HepG2 (cell line): Measurements from ENCODE around the gene RAD23A. TPM values are rescaled to one million over a fixed set of nuclear protein-coding genes. Genes with fewer than 3 reads are reported as not detected.

Source experiments
- ARID4A ChIP-seq: sonication (generic); formaldehyde crosslinking; IDR thresholded peaks from 2 replicates; pipeline ENCODE4 v1.5.0; 2020; ENCODE audit warnings: mild to moderate bottlenecking, missing genetic modification reagents, borderline replicate concordance
- ATF2 ChIP-seq: sonication (generic); formaldehyde crosslinking; IDR thresholded peaks from 2 replicates; pipeline ENCODE4 v1.4.0; 2020; ENCODE audit warnings: missing genetic modification reagents
- BHLHE40 ChIP-seq: IDR thresholded peaks from 2 replicates; pipeline ENCODE4 v1.6.1; 2011; ENCODE audit warnings: low read length, improper control_type of control experiment
- HOXA3 ChIP-seq: sonication (generic); formaldehyde crosslinking; IDR thresholded peaks from 2 replicates; pipeline ENCODE4 v1.5.0; 2020; ENCODE audit warnings: missing genetic modification reagents
- ZBTB14 ChIP-seq: sonication (generic); formaldehyde crosslinking; IDR thresholded peaks from 2 replicates; pipeline ENCODE4 v1.4.0; 2020; ENCODE audit warnings: missing genetic modification reagents
- ZGPAT ChIP-seq: IDR thresholded peaks from 2 replicates; pipeline ENCODE4 v1.6.1; 2016; ENCODE audit warnings: mild to moderate bottlenecking
- ZNF318 ChIP-seq: sonication (generic); formaldehyde crosslinking; IDR thresholded peaks from 2 replicates; pipeline ENCODE4 v1.4.0; 2020; ENCODE audit warnings: mild to moderate bottlenecking, missing genetic modification reagents
- ZNF746 ChIP-seq: sonication (generic); formaldehyde crosslinking; IDR thresholded peaks from 2 replicates; pipeline ENCODE4 v1.8.0; 2022; ENCODE audit warnings: mild to moderate bottlenecking, missing genetic modification reagents
- ZSCAN20 ChIP-seq: sonication (generic); formaldehyde crosslinking; IDR thresholded peaks from 2 replicates; pipeline ENCODE4 v1.4.0; 2020; ENCODE audit warnings: missing genetic modification reagents, mild to moderate bottlenecking, borderline replicate concordance
- ZSCAN29 ChIP-seq: sonication (generic); formaldehyde crosslinking; conservative IDR thresholded peaks from 2 replicates; pipeline ENCODE4 v1.4.0; 2020; ENCODE audit warnings: mild to moderate bottlenecking, missing genetic modification reagents
- polyA plus RNA-seq, 8 experiments: library from polyadenylated mRNA; depleted of rRNA in 3 of 8; stranded (reverse) in 7 of 8; unstranded in 1 of 8; fragments of >200 nt; fragmentation: Illumina TruSeq in 4 of 8; extraction: Trizol in 4 of 8; gene quantifications; 2 replicates each; pipeline versions ENCODE4 v1.2.1 to v1.2.3, GENCODE V29; 2011 to 2016; ENCODE audit warnings: low read depth in 4 of 8, missing spikeins in 1 of 8, mixed read lengths in 1 of 8; ENCODE audit not compliant: insufficient read depth in 1 of 8
- total RNA-seq, 5 experiments: library from RNA; depleted of rRNA; stranded (reverse); fragments of >200 nt; fragmentation: Illumina TruSeq; extraction: Trizol; gene quantifications; 2 replicates each; pipeline ENCODE4 v1.2.3, GENCODE V29; 2016; ENCODE audit warnings: low read depth in 1 of 5

The RAD23A gene
- total and polyA plus RNA-seq, 2 of the 13 experiments (the other 11 are each of a cell fraction or from before 2014, with no cell fraction given), result 42.5 to 54.2 TPM

- TF ChIP-seq ZNF318 (peak; percentile 64; the same call in 1 of the 2 replicates), HOXA3 (CRISPR knock-in tag) (peak; percentile 60), ZNF746 (peak; percentile 49; the same call in 1 of the 2 replicates), ARID4A (CRISPR knock-in tag) (peak; percentile 52), ZSCAN29 (CRISPR knock-in tag) (no peak), ATF2 (CRISPR knock-in tag) (no peak), BHLHE40 (peak; percentile 57; the same call in 1 of the 2 replicates), ZBTB14 (CRISPR knock-in tag) (peak; percentile 22; the same call in 1 of the 2 replicates), ZGPAT (CRISPR knock-in tag) (no peak), ZSCAN20 (CRISPR knock-in tag) (no peak)
Observed at GRCh38 chr19:12994701-12995595, 49.3 kb downstream of the RAD23A start, which contains the start of gene NFIX (continued).
